HG02759 (cell line): ENCODE results near the gene RGMA.
"Not testable (repeated sequence)": the region's sequence is repeated elsewhere in the genome, so short reads cannot be mapped to it uniquely, and the experiment has no call there.

Source experiments
- ATAC-seq: cut with Tn5 transposase; IDR thresholded peaks from one replicate; pipeline ENCODE4 v1.9.1; 2021; ENCODE audit warnings: mild to moderate bottlenecking, moderate library complexity; ENCODE audit not compliant: unreplicated experiment

RGMA gene

GRCh38 chr15:93049914-93050578 is 39.0 kb downstream of the RGMA start:
- no peak for ATAC-seq

- no peak for ATAC-seq
Measured at GRCh38 chr15:93049233-93049632, 39.8 kb downstream of the RGMA start.

- ATAC-seq, result no peak
Measured at GRCh38 chr15:93048759-93049161, 40.3 kb downstream of the RGMA start.

- ATAC-seq, result no peak
Measured at GRCh38 chr15:93048426-93048721, 40.6 kb downstream of the RGMA start.

- ATAC-seq, result no peak
Measured at GRCh38 chr15:93047621-93048425, 41.2 kb downstream of the RGMA start.

GRCh38 chr15:93046721-93047120 is 42.3 kb downstream of the RGMA start:
- no peak for ATAC-seq

GRCh38 chr15:93046120-93046519 is 42.9 kb downstream of the RGMA start:
- ATAC-seq, result no peak

- no peak for ATAC-seq
Measured at GRCh38 chr15:93045191-93045785, 43.7 kb downstream of the RGMA start.

- ATAC-seq, result no peak
Measured at GRCh38 chr15:93044301-93045190, 44.5 kb downstream of the RGMA start.

- ATAC-seq, result no peak
Measured at GRCh38 chr15:93043621-93044300, 45.2 kb downstream of the RGMA start.

GRCh38 chr15:93042691-93043378 is 46.2 kb downstream of the RGMA start:
- ATAC-seq, result no peak

GRCh38 chr15:93042211-93042610 is 46.8 kb downstream of the RGMA start:
- ATAC-seq, result no peak

- no peak for ATAC-seq
Measured at GRCh38 chr15:93041159-93041547, 47.9 kb downstream of the RGMA start.

- no peak for ATAC-seq
Measured at GRCh38 chr15:93040288-93041158, 48.5 kb downstream of the RGMA start.

GRCh38 chr15:93039562-93040287 is 49.3 kb downstream of the RGMA start:
- not testable (repeated sequence) for ATAC-seq

GRCh38 chr15:93037820-93038705 is 50.9 kb downstream of the RGMA start:
- no peak for ATAC-seq
